HEK293 (cell line): ENCODE results near the gene GRB2.

Experiments
- TF ChIP-seq, protein P1 (sequence below): fragments of 450-650 bp; formaldehyde crosslinking; IDR thresholded peaks from 2 replicates; pipeline ENCODE4 v1.5.1; 2016; ENCODE audit warnings: missing biosample characterization, missing genetic modification characterization
- TF ChIP-seq, protein P2 (sequence below): fragments of 450-650 bp; formaldehyde crosslinking; IDR thresholded peaks from 2 replicates; pipeline ENCODE4 v1.5.1; 2016; ENCODE audit warnings: missing biosample characterization, missing genetic modification characterization

DNA sequence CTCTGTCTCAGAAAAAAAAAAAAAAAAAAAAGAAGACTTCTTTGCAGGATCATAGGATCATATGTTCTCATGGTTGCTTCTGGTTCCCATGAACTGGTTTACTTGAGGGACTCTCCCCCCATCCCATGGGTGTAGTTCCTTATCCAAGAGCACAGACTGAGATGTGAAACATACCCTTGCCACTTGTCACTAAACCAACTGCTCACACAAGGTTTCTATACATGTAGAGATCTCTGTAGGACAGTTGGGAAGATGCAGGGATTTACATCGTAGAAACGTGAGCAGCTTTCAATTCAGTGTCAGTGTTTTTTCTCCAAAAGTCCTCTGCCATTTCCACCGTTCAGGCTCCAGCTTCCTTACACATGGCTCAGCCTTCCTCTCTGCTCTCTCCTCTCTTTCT is 39.8 kb upstream of the GRB2 start:
- TF ChIP-seq, protein P1, sequence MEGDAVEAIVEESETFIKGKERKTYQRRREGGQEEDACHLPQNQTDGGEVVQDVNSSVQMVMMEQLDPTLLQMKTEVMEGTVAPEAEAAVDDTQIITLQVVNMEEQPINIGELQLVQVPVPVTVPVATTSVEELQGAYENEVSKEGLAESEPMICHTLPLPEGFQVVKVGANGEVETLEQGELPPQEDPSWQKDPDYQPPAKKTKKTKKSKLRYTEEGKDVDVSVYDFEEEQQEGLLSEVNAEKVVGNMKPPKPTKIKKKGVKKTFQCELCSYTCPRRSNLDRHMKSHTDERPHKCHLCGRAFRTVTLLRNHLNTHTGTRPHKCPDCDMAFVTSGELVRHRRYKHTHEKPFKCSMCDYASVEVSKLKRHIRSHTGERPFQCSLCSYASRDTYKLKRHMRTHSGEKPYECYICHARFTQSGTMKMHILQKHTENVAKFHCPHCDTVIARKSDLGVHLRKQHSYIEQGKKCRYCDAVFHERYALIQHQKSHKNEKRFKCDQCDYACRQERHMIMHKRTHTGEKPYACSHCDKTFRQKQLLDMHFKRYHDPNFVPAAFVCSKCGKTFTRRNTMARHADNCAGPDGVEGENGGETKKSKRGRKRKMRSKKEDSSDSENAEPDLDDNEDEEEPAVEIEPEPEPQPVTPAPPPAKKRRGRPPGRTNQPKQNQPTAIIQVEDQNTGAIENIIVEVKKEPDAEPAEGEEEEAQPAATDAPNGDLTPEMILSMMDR (tag by site-specific recombination), result no peak
- TF ChIP-seq, protein P2, sequence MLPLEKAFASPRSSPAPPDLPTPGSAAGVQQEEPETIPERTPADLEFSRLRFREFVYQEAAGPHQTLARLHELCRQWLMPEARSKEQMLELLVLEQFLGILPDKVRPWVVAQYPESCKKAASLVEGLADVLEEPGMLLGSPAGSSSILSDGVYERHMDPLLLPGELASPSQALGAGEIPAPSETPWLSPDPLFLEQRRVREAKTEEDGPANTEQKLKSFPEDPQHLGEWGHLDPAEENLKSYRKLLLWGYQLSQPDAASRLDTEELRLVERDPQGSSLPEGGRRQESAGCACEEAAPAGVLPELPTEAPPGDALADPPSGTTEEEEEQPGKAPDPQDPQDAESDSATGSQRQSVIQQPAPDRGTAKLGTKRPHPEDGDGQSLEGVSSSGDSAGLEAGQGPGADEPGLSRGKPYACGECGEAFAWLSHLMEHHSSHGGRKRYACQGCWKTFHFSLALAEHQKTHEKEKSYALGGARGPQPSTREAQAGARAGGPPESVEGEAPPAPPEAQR (tag by site-specific recombination), result no peak
